ENCODE results near the gene GDAP1L1.

GDAP1L1 gene

DNA sequence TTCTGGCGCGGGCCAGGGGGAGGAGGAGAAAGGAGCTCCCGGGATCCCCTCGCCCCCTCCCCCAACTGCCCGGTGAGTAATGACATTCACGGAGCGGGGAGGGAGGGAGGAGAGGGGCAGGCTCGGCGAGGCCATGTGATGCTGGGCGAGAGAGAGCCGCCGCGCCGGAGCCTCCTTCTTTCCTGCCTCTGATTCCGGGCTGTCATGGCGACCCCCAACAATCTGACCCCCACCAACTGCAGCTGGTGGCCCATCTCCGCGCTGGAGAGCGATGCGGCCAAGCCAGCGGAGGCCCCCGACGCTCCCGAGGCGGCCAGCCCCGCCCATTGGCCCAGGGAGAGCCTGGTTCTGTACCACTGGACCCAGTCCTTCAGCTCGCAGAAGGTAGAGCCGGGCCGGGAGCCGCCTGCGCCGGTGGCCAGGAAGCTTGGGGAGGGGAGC is at the start of gene GDAP1L1:
GDAP1L1 (plus strand) TSS at position 178 of the 441 bp plus-strand sequence; CDS start at position 205, 27 bp downstream.
- DNase-seq: no peak

DNA sequence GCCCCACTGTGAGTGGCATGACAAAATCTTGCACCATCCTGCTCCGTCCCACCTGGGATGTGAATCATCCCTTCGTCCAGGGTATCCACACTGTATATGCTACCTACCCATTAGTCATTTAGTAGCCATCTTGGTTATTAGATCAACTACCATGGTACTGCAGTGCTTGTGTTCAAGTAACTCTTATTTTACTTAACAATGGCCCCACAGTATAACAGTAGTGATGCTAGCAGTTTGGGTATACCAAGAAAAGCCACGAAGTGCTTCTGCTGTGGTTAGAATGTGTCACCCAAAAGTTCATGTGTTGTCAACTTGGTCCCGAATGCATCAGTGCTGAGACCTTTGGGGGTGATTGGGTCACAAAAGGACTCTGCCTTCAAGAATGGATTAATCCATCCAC is 48.2 kb upstream of the GDAP1L1 start:
- DNase-seq: no peak

DNA sequence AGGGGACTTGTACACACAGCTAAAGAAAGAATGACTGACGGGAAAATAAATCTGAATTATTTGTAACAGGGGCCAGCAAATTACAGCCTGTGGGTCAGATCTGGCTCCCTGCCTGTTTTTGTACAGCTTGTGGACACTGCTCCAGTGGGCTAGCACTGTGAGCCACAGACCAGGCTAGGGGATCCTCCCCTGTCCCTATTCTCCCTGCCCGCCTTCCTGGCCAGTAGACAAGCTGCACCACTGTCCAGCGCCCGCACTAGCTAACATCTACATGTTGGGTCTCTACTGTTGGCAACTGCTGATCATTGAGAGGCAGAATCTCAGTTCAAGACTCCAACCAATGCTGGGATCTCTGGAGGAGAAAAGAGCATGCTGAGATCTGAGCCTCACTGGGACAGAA is 47.2 kb upstream of the GDAP1L1 start:
- DNase-seq: no peak

DNA sequence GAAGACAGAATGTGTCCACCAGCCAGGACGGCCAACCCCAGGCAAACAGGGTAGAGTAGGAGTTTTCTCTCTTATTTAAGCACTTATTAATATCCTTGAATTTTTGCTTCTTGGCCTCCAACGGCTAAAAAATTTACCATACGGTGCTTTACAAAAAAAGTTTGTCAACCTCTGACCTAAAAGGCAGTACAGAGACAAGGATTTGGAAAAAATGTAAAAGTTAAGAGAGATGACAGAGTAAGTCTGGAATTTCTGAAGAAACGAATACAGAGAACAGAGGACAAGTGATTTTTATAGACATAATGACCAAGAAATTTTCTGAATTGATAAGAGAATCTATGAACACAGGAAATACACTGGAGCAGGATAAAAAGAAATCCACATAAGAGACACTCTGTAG is 46.7 kb upstream of the GDAP1L1 start:
- DNase-seq: no peak

DNA sequence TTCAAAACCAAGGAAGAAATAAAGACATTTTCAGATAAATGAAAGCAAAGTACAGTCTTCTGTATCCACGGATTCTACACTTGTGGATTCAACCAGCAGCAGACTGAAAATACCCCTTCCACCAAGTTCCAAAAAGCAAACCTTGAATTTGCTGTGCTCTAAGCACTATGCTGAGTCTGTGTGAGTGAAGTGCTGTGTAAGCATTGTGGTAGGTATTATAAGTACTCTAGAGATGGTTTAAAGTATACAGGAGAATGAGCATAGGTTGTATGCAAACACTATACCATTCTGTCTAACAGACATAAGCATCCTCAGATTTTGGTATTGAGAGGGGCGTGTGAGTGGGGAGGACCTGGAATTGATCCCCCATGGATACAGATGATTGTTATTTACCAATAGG is 46.1 kb upstream of the GDAP1L1 start:
- no peak for DNase-seq

DNA sequence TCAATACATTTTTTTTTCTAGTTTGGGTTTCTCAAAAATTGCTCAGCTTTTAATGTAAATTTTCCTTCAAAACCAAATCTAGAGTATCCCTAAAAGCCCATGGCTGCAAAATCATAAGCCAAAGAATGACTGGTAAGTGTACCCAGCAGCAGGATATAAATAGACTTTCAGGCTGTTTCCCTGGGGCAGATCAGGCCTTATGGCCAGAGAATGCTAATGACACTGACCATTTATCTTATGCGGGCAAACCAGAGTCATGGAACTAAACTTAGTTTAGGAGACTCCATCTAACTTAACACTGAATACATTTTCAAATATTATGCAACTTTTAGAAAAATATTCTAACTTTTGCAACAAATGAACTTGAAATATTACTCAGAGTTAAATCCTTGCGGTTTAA is 43.9 kb upstream of the GDAP1L1 start:
- no peak for DNase-seq

DNA sequence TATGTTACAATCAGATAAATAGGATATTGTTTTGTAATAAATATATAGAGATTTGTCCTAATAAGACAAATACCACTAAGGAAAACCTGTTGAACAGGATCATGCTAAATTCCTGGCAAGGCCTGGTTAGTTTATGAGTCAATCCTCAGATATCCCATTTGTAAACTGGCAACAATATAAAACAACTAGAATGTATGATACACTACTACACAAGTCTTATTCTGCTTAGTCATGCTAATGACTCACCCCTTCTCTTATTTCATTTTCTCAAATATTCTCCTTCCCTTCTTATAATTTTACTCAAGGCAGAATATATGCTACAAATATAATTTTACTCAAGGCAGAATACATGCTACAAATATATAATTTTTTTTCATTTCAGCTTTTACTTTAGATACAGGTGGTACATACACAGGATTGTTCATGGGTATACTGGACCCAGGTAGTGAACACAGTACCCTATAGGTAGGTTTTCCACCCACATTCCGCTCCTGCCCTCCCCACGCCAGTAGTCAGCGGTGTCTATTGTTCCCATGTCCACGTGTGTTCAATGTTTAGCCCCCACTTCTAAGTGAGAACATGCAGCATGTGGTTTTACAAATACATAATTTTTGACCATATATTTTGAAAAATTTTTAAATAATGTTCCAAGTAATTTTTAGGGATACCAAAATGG is 42.8 kb upstream of the GDAP1L1 start:
- peak; percentile 53 for DNase-seq

DNA sequence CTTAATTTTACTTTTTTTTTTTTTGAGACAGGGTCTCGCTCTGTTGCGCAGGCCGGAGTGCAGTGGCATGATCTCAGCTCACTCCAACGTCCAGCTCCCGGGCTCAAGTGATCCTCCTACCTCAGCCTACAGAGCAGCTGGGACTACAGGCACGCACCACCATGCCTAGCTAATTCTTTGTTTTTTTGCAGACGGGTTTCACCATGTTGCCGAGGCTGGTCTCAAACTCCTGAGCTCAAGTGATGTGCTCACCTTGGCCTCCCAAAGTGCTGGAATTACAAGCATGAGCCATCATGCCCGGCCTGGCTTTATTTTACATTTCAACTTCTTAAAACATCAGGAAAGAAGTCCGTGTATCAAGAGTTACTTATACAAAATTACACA is 42.3 kb upstream of the GDAP1L1 start:
- DNase-seq: no peak

DNA sequence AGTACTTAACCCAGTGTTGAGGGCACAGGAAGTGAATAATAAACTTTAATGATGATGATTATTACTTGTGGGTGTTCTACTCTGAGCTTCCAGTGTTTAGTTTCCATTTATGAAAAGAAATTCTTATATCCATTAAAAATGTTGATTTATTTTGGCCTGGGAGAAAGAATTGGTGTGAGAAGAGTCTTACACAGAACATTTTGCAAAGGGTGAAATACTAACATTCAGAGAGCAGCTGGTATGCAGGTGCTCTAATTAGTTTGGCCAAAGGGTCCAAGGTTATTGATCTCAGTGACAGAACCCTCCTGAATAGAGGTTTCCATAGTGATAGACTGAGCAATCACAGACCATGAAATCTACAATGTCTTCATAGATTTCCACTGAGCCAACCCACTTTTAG is 41.0 kb upstream of the GDAP1L1 start:
- no peak for DNase-seq

DNA sequence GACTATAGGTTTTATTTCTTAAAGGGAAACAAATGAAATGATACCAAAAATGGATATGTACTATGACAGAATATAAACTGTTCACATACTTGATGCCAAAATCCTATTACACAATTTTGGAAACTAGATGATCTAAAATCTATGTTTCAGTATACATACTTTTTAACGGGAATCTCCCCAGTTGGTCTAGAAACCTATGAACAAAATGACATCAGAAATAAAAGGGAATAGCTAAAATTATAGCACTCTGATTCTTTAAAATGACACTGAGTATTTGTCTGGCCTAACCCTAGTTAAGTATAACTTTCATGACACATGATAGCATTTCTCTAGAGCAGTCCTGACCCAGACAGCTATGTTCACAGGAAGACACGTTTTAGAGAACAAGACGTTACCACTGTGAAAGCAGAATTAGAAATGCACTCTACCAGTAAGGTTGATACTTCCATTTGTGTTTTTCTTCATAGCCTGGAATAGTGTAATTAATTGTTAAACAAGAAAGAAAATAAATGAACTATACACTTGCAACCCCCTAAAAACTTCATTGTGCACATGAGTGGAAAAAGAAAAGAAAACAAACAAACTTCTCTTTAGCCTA is 39.9 kb upstream of the GDAP1L1 start:
- no peak for DNase-seq

DNA sequence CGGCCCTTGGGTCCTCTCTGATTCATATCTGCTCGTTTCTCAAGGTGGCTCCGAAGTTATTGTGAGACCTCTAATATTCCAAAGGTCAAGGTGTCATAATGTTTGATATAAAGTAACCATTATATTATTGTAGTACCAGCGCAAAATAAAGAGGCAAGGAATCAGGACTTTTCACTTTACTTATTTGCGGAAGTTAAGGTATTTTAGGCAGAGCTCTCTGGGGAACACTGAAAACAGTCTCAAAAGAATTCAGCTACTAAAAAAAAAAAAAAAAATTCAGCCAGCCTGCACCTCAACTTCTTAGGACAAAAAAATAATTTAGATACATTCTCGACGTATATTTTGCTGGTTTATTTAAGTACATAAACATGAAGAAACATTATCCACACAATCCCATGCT is 38.9 kb upstream of the GDAP1L1 start:
- DNase-seq: no peak

DNA sequence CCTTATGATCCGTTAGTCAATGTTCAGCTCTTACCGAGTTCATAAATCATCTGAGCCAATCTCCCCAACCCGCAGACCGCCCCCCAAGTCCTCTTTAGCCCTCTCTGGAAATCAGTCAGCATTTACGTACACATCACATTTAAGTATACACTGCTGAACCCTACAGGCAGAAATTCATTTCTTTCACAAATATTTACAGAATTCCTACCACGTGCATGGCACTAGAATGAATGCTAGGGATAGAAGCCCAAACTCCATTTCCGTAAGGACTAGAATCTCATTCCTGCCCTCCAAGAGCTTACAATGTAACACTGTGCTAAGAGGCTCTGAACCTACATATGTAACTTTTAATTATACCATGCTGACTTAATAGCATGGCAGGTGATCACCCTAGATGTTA is 38.3 kb upstream of the GDAP1L1 start:
- no peak for DNase-seq

DNA sequence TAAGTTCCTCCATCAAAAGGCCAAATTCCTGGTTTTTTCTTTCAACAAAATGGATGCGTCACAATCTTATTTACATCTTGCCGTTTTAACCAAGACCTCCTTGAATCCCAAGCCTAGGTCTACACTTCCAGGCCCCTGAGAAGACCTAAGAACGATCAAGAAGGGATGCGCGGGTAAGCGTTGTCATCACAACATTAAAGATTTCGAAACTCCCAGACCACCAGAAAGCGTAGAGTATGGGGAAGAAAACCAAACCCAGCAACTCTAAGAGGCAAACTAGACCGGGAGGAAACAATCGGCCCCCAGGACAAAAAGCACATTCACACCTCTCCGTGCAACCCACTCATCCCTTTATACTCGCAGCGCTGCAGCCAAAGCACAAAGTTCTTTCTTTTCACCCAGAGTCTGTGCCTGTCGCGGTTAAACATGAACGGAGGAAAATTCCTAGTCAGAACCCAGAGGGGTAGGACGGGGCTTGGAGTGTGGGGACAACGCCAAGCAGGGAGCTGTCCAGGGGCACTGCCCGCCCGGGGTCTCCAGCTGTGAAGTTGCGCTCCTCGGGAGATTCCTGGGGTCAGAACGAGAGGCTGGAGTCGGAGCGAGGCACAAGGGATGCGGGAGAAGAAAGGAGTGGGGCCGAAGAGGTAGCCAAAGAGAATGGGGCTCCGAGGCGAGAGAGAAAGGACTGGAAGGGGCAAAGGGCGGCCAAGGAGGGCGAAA is 37.3 kb upstream of the GDAP1L1 start:
- no peak for DNase-seq

DNA sequence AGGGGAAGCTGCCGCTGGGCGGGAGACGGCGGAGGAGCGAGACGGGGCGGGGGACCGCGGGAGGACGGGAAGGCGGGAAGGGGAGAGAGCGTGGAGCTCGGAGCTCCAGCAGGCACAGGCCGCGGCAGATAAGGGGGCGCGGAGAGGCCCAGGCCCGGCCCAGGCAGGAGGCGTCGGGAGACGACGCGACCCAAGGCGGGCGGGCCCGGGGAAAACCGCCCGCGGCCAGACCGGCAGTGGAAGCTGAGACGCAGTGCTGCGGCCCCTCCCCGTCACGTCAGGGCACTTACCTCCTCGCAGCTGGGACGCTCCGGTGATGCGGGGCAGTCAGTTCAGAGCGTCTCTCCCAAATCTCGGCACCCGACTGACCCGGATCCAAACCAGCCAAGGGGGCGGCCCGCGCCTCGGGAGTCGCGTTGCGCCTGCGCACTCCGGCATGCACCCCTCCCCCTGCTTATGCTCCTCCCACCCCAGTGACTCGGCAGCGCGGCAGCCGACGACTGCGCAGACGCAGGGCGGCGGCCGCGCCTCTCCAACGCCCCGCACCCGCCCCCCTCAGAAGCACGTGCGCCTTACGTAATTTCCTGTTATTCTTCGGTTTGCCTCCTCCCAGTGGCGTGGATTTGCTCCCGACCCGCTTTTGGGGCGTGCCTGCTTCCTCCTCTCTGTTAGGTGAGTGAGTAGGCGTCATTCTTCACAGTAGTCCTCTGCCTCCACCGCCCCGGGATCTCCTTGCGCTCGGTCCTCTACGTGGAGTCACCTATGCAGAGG is 36.5 kb upstream of the GDAP1L1 start, which contains the start of gene OSER1:
OSER1 (minus strand) TSS at position 366 of the 771 bp plus-strand sequence. CDS start 3,814 bp downstream, outside the sequence.
- peak; percentile 91 for DNase-seq

DNA sequence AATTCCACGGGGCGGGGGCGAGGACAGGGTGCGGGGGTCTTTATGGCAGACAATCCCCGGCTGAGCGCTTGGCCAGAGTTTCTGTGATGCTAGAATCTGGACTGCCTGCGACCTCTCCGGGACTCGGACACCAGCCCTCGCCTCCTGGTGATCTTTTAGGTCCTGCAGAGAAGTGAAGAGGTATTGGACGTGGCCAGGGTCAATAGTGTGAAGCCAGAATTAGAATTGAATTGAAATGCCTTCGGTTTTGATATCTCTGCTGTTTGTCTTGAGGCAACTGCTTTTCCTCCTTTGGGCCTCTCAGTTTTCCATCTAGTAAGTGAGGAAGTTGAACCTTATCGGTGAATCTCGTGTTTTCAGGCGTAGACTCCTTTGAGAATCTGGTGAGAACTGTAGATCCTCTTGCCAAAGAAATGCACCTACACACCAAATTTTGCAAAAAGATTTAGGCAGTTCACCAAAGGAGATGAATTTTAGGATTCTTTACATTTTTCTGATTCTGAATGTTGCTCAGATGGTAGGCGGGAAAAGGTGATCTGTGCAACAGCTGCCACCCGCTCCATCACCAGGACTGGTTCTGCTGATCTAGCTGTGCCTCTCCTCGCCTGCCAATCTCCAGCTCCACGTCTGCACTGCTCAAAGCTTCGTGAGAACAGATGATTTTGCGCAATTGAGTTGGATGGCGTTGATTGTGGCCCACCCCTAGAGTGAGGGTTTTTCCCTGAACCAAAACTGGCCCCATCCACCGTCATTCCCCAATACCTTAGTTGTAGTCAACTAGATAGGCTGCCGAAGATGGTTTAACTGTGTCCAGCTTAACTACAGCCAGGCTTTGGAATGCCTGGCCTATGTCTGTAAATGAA is 35.7 kb upstream of the GDAP1L1 start:
- DNase-seq: no peak

DNA sequence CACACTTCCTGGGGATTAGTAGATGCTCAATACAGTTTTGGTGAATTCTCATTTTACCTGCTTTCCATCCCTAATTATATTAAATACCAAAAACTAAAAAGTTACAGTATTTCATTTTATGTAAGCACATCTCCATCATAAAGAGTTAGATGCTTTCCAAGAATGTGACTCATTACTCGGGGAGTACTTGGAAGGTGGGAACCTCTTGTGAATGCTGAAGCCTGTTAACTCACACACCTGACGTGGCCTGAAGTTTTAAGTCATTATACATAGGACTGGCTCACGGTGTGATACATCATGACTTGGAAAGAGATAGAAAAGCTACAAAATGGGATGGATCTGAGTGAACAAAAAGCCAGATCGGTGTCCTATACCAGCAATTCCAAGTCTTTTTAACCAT is 34.3 kb upstream of the GDAP1L1 start:
- no peak for DNase-seq

DNA sequence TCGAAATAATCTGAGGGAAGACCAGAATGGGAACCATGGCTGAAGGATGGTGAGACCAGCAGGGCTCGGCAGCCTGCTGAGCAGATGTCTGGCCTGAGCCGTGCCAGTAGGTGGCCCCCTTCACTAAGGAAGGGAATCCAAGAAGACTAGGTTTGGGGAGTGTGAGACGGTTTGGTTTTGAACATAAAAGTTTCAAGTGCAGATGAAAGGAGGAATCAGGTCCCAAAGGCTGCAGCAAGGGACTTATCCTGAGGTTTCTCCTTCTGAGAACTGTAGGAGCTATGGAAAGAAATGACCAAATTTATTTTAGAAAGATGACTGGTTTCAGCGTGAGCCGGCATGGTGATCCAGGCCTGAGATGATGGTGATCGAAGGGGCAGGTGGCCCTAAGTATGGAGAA is 32.0 kb upstream of the GDAP1L1 start:
- no peak for DNase-seq

DNA sequence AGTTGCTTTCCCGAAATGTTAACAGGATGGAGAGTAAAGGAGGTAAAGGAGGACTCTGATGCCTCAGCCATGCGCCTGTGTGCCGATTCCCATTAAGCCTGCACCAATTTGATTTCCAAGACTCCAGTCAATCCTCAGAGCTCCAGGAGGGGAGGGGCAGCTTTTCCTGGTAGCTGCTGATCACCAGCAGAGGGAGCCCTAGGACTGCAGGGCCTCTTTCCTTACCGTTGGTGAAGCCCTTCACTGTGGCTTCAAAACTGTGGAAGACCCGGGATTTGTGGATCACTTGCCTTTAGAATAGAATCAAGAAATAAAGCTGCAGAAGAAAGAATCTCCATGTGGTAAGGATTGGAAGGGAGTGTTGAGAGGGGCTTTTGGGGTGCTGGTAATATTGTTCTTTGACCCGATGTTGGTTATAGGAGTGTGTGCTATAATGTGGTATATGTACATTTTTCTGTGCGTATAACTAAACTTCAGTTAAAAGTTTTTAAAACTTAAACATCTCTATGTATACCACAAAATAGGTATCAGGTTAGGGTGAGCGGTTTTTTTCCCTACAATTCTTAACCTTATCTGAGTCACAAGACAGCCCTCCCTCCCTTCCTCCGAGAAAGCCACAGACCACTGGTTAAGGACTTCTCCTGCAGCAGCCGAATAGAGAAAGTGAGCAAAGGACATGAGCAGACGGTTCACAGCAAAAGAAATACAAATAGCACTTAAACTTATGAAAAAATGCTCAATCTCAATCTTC is 29.6 kb upstream of the GDAP1L1 start:
- DNase-seq: no peak

DNA sequence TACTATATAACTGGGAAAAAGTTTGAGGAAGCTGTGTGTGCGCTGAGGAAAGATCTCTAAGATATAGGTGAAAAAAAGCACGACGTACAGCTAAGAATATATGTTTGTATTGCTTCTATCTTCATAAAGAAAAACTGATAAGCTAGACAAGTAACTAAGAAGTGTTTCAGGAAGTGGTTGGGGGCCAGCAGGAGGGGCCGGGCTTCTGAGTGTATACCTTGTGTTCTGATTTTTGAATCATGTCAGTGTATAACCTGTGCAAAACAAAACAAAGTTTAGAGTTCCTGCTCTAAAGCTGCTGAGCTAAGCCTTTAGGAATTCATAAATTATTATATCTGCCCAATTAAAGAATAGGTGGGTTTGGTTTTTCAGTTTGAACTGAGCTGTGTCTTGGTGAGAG is 28.7 kb upstream of the GDAP1L1 start:
- DNase-seq: no peak

DNA sequence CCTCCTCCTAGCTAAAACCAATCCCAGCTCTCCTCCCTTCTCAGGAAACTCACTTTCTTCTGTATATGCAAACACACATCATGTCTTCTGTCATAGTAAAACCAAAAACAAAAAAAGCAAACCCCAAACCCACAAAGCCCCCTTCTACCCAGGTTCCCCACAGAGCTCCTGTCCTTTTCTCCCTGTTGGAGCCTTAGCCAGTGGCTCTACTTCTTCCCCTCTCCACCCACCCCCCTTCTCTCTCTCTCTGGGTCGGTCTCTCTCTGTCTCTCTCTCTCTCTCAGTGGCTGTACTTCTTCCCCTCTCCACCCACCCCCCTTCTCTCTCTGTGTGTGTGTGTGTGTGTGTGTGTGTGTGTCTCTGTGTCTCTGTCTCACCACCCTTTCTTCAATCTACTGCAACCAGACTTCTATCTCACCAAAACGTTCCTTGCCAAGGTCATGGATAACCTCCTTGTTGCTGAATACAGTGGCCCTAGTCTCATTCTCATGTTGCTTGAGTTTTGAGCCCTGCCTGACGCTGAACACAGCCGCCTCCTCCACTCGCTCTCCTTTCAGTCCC is 27.9 kb upstream of the GDAP1L1 start:
- DNase-seq: no peak

DNA sequence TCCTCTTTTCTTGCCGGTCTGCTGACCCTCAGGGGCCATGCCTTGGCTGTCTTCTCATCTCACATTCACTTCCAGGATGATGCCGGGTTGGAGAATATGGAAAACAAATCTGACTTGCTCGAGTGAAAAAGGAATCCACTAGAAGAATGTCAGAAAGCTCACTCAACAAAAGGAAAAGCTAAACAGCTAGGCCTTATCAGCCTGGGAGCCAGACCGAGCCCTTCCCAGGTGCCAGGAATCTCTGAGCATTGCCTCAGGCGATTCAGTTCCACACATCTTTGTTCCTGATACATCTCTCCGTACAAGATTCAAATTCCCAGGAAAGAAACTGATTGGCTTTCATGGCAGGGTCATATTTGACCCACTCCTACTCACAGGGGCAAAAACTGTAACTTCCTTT is 27.3 kb upstream of the GDAP1L1 start:
- DNase-seq: no peak
